Activated CD4-positive, alpha-beta T cell treated with anti-CD3 and anti-CD28 coated beads, Interleukin-10, Interleukin-2, amounts not matched to agents 100 ng/mL and 50 ng/mL, durations not matched to agents 16 hours and 8 hours (primary cell): Measurements from ENCODE around the gene RAD51B.

Experiments used
- DNase-seq: peaks from one replicate; pipeline ENCODE4 v3.0.0-alpha.2; 2020

The RAD51B gene

DNA sequence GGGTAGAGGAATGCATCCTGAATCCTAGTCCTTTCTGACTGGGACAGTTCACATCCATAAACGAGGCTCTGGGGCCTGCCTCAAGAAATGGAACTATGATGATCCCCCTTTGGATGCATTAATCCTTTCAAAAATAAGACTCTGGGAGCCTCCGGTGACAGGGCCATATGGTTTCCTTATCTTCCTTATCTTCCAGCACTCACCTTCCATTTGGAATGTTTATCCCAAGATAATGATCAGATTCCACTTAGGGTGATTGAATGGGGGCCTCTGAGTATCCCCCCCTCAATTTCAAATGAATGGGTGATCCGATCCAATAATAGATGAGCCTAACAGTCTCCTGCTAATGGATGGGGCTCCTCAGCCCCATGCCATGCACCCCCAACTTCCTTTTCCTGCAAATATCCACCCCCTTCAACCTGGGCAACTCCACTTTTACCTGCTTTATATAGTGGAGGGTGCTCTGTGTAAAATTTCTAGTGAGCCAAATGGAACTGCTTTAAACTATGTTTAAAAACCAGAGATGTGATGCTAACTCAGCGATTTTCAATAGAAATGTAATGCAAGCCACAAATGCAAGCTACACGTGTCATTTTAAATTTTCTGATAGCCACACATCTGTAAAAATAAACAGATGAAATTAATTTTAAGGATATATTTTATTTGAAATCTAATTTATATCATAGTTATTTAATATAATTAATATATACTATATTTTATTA lies 815.5 kb downstream of the RAD51B start:
- DNase-seq: no peak

DNA sequence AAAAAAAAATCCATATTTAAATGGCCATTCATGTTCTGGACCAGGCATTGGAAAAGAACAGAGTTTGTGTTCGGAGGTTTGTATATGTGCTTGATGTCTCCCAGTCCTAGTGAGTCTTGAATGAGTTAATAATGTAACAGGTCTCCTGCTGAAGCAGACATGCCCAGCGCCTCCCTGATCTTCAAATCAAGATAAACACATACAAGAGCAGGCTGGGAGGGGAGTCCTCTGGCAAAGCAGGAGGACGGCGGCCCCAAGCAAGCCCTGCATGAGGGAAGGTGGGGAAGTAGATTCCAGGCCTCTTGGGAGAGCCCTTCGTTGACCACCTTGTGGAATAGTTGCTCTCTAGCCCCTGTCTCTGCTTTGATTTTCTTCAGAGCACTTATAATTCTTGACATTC lies 817.0 kb downstream of the RAD51B start:
- DNase-seq: no peak

DNA sequence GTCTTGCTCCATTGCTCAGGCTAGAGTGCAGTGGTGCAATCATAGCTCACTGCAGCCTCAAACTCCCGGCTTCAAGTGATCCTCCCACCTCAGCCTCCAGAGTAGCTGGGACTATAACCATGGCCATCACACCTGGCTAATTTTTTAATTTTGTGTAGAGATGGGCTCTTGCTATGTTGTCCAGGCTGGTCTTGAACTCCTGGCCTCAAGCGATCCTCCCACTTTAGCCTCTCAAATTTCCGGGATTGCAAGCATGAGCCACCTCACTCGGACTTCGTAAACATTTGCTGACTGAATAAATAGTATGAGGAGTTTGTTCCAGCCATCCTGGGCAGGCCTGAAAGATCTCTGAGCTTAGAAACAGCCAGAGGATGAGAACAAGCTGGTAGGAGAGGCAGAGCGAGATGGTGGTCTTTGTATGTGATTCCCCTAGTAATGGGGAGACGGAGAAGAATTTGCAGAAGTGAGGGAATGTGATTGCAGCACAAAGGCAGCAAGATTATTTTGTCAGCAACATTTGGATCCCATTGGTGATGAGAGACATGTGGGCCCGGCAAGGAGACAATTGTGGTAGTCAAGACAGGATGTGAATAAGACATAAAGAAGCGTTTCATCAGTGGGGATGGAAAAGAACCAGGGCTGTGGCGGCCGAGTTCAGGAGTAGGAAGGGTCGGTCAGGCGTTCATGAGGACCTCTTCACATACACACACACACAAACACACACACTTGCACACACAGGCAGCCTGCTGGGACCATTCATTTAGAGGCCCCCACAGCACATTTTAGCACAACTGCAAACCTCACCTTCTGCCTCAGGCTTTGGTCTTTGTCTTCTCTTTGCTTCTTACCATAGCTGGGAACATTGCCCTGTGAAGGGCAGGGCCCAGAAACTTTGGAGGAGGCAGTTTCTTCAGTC lies 817.8 kb downstream of the RAD51B start:
- DNase-seq: no peak

DNA sequence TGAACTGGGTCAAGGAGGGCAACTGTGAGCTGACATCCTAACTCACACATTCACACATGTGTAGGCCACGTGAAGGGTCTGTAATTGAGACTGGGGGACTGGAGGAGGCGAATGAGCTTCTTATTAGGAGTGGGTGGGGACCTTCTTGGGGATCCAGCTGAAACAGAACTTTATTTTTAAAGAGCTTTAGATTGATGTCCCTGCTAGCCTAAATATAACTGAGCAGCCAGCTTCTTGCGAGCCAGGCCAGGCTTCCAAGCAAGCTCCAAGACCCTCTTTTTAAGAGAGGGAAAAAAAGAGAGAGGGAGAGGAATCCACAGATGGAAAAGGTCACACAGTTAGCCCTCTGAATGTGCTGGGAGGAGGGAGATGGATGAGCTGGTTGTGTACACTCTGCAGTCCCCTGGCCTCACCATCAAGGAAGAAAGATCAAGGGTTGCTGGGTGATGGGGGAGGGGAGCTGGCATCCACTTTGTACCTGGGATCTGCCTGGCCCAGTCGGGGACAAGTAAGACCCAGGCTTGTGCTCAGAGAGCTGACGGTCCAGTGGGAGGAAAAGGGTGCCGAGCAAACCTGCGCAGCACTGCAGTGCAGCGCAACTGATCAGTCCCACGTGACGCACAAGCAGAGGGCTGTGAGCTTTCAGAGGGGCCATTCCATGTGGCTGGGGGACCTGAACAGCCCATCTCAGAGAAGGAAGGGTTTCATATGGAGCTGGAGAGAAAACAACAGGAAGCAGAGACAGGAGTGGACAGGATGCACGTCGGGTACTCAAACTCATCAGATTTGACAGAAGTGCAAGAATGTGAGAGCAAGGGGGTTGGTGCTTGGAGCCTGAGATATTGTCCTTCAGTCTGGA lies 818.8 kb downstream of the RAD51B start:
- DNase-seq: no peak

DNA sequence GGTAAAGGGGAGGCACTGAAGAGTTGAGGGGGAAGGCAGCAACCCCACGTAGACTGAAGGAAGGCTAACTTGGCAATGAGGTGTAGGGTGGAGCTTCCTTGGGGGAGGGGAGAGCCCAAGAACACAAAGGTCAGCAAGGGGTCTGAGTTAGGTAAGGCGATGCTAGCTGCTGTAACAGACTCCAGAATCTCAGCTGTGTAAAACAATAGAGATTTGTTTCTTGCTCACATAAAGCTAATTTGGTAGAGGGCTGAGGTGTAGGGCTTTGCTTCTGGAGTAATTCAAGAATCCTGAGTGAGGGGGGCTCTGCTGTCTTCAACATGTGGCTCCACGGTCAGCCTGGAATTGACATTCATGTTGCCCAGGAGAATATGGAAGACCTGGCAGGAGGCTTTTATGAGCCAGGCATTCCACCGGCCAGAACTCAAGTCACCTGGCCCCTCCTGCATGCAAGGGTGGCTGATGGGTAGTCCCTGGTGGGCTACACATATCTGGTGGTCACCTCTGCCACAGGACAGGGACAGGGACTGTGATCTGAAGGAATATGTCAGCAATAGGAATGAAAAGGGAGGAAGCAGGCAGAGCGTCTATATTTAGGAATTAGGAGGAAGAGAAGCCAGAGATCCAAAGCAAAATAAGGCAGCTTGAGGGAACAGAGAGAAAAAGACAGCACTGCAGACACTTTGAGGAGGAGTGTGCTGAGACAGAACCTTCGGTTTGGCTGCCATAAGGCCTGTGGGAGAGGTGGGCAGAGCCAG lies 819.6 kb downstream of the RAD51B start:
- DNase-seq: no peak

DNA sequence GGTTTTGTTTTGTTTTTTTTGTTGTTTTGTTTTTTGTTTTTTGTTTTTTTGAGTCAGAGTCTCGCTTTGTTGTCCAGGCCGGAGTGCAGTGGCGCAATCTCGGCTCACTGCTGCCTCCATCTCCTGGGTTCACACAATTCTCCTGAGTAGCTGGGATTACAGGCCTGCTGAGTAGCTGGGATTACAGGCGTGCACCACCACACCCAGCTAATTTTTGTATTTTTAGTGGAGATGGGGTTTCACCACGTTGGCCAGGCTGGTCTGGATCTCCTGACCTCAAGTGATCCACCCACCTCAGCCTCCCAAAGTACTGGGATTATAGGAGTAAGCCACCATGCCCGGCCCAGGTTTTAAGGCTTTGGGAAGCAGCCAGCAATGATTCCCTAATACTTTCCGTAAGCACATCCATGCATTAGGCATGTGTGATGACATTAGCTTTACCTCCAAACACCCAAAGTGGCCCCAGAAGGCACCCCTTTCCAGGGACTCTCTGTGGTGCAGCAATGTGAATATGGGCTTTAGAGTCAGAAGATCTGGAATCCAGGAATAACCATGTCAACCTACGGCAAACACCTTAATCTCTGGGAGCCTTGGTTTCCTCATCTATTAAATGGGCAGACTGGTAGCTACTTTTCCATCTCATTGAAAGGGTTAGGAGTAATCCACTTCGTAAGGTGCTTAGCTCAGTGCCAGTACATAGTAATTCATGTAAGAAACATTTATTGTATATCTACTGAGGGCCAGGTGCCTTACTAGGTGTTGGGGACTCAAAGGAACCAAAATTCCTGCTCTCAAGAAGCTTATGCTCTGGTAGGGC lies 820.4 kb downstream of the RAD51B start:
- no peak for DNase-seq

DNA sequence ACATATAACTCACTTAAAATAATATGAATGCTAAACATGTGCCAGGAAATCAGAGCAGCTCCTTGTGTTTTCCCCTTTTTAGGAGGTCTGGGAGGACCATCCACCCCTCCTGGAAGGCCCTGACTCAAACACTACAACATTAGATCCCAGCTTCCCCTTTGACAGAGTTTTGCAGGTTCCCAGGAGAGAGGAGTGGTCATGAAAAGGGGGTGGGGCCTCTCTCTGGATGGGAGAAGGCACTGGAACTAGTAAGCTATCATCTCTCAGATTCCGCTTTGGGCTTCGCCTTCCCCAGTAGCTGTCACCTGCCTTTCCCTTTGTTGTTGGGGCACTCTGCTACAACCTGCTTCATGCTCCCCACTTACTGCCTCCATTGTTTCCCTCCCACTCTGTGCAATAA lies 824.1 kb downstream of the RAD51B start:
- DNase-seq: no peak

DNA sequence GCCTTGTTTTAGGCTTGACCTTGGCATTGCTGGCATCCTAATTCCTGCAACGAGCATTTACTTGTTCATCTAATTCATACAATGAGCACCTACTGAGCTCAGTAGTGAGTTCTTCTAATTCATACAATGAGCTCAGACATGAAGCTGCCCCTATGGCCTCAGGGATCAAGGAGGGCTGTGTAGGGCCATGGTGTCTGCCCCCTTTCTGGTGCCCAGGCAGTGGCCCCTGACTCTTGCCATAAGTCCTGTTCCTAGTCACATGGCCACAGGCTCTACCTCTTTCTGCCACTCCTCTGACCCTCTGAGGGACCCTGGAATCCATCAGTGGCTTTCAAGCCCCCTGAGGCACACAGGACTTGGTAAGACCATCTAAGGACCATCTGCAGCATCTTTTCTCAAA lies 824.5 kb downstream of the RAD51B start:
- no peak for DNase-seq

DNA sequence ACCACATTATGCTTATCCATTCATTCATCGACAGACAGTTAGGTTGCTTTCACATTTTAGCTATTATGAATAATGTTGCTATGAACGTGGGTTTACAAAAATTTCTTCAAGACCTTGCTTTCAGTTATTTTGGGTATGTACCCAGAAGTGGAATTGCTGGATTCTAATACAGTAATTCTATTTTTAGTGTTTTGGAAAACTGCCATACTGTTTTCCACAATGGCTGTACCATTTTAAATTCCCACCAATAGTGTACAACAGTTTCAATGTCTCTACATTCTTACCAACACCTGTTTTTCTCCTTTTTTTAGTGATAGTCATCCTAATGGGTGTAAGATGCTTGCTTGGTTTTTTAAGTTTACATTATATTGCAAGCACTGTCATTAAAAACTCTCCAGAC lies 825.8 kb downstream of the RAD51B start:
- DNase-seq: no peak

DNA sequence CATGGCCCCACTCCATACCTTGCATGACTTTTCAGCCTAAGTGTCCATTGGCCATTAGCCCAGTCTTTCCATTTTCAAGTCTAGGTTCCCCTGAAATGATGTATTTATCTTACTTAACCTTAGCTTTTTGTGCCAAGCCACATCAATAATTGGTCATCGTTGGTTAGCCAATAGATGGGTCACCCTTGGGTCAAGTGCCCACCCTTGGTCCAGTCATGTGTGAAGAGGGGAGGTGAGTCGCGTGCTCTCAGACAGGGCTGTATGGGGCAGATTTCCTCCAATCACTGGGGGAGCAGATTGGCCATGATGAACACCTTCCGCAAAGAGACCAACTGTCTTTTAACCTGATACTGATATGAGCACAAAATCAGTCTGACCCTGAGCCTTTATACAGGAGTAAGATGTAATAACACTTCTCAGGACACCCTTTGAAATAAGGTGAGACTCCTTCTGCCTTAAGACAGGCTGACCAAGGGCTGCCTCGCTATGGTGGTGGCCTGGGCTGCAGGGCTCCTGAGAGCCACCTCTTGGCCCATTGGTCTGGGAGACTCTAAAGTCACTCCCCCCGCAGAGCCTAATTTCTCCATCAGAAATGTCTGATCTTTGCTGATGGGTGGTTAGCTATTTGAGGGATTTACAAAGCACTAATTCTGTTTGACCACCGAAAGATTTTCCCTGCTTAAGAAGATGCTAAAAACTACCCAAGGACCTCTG lies 830.1 kb downstream of the RAD51B start:
- no peak for DNase-seq

DNA sequence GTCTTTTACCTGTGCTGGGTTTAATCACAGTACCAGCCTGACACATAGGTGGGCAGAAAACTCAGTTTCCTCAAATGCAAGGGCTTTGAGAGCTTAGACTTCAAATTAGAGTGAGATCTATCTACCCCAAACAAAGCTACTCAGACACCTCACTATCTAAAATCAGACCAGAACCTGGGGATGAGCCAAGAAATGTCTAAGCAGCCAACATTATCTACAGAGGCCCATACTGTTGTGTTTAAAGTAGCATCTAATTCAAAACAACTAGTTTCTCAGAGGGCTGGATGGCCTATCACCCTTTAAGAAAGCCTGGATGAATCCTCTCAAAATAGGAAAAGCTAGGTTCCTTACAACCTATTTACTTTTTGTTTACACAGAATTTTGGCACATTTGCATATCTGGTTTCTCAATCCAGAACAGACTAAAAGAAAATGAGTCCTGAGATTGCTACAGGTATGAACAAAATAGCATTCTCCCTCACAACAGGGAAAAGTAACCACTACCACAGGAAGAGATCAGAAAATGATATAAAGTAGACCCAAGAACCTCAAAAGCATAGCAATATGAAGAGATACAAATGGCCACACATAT lies 830.9 kb downstream of the RAD51B start:
- DNase-seq: no peak

DNA sequence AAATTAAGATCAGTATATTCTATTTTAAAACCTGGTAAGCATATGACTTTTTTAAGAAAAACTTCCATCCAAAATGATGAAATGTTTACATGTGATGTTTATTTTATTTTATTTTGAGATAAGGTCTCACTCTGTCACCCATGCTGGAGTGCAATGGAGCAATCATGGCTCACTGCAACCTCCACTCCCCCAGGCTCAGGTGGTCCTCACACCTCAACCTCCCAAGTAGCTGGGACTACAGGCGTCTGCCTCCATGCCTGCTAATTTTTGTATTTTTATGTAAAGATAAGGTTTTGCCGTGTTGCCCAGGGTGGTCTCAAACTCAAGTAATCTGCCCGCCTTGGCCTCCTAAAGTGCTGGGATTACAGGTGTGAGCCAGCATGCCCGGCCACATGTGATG lies 831.5 kb downstream of the RAD51B start:
- no peak for DNase-seq

DNA sequence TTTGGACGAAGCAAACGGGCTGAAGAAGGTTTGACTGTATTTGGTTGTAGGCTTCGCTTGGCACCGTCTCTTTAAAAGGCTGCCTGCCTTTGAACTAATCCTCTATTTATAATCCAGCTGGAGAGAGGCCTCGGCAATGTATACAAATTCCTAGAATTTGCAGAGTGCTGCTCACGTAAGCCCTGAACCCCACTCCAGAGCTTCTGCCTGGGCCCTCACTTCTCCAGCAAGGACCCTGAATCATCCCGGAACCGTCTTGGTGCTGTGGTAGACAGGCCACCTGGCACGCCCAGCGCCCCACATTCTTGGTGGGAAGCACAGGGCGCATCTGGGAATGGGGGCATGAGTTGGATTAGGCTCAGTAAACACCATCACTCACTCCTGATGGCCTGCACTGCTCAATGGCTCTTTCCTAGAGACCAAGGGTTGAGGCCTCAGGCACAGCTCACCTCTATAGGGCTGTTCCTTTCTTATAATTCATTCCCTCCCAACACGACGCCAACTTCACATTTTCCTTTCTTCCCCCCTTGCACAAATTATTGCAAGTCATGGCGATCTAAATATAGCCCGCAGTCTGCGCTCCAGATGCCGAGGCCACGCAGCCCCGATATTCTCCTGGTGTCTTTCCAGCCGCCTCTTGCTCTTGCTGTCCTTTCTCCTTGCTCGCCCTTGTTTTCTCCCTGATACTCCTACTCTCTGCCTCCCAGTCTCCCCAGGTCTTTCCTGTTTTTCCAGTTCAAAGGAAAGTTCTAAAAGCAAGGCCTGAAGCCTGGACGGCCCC lies 832.3 kb downstream of the RAD51B start:
- DNase-seq: no peak

DNA sequence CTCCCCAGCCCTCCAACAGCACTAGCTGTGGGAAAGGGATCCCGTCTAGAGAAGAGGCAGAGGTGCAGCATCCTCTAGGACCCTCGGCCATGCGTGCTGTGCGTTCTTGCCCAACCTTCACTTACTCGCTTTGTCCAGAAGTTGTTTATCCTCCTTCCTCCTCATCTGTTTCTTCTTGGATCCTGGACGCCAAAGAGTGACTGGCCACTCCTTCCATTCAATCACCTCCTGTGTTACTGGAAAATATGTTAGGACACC lies 832.8 kb downstream of the RAD51B start:
- no peak for DNase-seq

DNA sequence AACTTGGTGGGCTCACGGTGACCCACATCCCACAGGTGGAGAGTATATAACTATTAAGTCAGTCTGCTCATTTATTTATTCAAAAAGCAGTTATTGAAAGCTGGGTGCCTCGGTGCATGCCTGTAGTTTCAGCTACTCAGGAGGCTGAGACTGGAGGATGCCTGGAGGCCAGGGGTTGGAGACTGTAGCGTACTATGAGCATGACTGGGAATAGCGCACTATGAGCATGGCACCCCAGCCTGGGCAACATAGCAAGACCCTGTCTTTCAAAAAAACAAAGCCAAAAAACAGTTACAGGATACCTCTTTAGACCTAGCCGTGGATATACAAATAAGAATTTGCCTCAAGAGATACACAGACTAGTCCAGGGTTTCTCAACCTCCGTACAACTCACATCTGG lies 833.5 kb downstream of the RAD51B start:
- DNase-seq: no peak

DNA sequence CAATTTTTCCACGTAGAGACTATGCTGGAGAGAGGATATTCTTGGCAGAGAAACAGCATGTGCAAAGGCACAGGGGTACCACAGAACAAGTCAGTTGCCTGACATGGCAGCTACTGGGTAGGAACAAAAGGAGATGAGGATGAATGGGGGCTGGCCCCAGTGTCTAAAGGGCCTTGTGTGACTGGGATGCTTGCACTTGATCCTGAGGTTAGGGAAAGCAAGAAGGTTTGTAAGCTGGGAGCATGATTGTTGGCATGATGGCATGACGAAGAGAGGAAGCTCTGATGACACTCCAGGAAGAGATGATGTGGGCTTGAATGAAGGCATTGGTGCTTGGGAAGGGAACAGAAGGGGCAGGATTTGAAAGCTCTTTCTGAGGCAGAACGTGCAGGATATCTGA lies 834.2 kb downstream of the RAD51B start:
- no peak for DNase-seq

DNA sequence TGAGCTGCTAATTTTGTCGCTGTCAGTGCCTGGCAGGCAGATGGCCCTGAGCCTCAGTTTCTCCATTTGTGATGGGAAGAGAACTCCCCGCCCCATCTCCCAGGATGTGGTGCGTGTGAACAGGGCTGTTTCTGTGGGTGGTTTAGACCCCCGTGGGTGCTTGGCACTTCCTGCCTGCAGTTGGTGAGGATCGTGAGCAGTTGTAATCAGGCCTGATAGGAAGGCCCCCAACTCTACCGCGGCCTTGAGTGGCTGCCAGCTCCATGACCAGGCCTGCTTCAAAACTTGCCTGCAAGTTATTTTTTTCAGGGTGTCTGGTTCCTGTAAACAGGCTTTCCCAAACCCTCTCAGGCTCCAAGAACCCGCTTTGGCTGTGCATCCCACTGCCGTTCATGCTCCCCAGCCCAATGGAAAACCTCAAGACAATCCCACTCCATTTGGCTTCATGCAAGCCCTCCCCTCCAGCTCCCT lies 834.9 kb downstream of the RAD51B start:
- DNase-seq: no peak

DNA sequence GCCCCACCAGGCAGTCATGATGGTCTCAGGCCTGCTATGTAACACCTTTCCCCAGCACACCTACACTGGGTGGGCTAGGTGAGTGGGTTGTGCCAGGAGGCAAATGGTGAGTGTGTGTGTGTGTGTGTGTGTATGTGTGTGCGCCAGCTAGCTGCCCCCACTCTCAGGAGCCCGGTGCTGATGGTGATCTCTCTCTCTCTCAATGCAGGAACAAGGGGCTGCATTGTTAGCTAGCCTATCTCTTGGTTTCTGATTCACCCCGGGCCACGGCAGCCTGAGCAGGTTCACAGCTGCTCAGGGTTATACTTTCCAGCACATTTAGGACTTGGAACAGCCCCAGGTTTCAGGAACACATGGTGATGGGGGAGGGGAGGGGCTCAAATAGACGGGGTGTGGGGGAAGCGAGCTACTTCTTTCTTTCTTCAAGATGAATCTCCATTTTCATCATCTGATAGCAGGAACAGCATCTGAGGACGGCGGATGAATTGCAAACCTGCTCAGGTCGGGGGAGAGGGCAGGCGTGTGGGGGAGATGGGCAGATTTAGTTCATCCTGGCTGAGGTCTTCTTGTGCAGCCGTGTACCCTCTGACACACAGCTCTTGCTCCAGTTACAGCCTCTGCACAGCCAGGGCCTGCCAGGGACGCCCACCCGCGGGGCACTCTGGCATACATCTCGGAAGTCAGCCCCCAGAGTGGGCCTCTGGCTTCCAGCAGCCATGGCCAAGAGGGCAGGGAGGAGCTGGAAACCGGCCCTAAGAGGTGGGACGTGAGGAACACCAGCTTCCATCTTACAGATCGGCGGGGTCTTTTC lies 835.6 kb downstream of the RAD51B start:
- no peak for DNase-seq

DNA sequence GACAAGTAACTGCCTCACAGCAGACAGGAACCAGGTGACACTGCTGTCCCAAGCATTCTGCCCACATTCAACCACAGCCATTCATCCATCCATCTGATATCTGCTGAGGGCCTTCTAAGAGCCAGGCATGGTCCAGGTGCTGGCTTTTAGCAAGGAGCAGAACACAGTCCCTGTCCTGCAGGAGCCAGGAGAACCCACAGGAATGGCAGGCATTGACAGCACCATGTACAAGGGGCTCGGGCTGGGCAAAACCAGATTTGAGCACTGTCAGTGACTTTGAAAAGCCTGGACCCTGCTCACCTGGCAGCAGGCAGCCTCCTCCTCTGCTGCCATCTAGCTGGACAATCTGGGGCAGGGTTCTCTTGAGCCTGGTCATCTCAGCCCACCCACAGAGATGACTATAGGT lies 836.3 kb downstream of the RAD51B start:
- no peak for DNase-seq
